Neuronal stem cell (in vitro differentiated cells): Measurements from ENCODE around the gene RALGPS1.

Experiments used
- DNase-seq: peaks from one replicate; pipeline ENCODE4 v3.0.0-alpha.2; 2013; ENCODE audit warnings: low spot score
- H2AFZ ChIP-seq: one replicate; pipeline ENCODE4 v1.6.1; 2013; ENCODE audit warnings: mild to moderate bottlenecking, low read length, inconsistent platforms
- H2AK5ac ChIP-seq: 2 replicates; pipeline ENCODE4 v1.6.1; 2013; ENCODE audit warnings: low read depth, mild to moderate bottlenecking, inconsistent platforms, low read length, moderate library complexity, mixed read lengths
- H2BK120ac ChIP-seq: 2 replicates; pipeline ENCODE4 v1.6.1; 2013; ENCODE audit warnings: low read depth, mild to moderate bottlenecking, inconsistent platforms, low read length, moderate library complexity, mixed read lengths
- H2BK12ac ChIP-seq: one replicate; pipeline ENCODE4 v1.6.1; 2013; ENCODE audit warnings: low read length, inconsistent platforms
- H2BK15ac ChIP-seq: 2 replicates; pipeline ENCODE4 v1.6.1; 2013; ENCODE audit warnings: mild to moderate bottlenecking, low read length, inconsistent platforms, mixed read lengths
- H2BK5ac ChIP-seq: one replicate; pipeline ENCODE4 v1.6.1; 2013; ENCODE audit warnings: inconsistent platforms, mild to moderate bottlenecking, low read length, moderate library complexity
- H3K14ac ChIP-seq: one replicate; pipeline ENCODE4 v1.6.1; 2013; ENCODE audit warnings: low read length, inconsistent platforms
- H3K18ac ChIP-seq: 2 replicates; pipeline ENCODE4 v1.6.1; 2013; ENCODE audit warnings: low read length, inconsistent platforms
- H3K23ac ChIP-seq: 2 replicates; pipeline ENCODE4 v1.6.1; 2013; ENCODE audit warnings: low read depth, mild to moderate bottlenecking, mixed read lengths, low read length, inconsistent platforms; ENCODE audit not compliant: poor library complexity
- H3K27ac ChIP-seq: replicated peaks from 3 replicates; pipeline ENCODE4 v1.5.1; 2013; ENCODE audit warnings: low read length, inconsistent platforms
- H3K27me3 ChIP-seq, 3 experiments: 2 replicates each; pipeline ENCODE4 v1.6.1; 2013; ENCODE audit warnings: low read length in 3 of 3, mild to moderate bottlenecking in 2 of 3, inconsistent platforms in 1 of 3, low read depth in 1 of 3, mixed read lengths in 1 of 3, moderate library complexity in 1 of 3; ENCODE audit not compliant: control insufficient read depth in 3 of 3, insufficient read depth in 3 of 3
- H3K36me3 ChIP-seq, 2 donors: replicated peaks in 1 of 2; 2 replicates each; pipeline ENCODE4 v1.6.1; 2013; ENCODE audit warnings: low read length in 2 of 2; ENCODE audit not compliant: control insufficient read depth in 2 of 2, insufficient read depth in 2 of 2
- H3K4ac ChIP-seq: 2 replicates; pipeline ENCODE4 v1.6.1; 2013; ENCODE audit warnings: inconsistent platforms, mild to moderate bottlenecking, low read length, moderate library complexity
- H3K4me1 ChIP-seq, 2 donors: 1 replicate in 1 of 2; 2 replicates in 1 of 2; pipeline ENCODE4 v1.6.1; 2013; ENCODE audit warnings: low read length in 2 of 2, low read depth in 1 of 2; ENCODE audit not compliant: control insufficient read depth in 2 of 2, insufficient read depth in 1 of 2
- H3K4me2 ChIP-seq: one replicate; pipeline ENCODE4 v1.6.1; 2013; ENCODE audit warnings: mild to moderate bottlenecking, low read length, inconsistent platforms; ENCODE audit not compliant: insufficient read depth, poor library complexity, severe bottlenecking
- H3K4me3 ChIP-seq, 2 donors: 2 replicates each; pipeline ENCODE4 v1.5.1; 2013; ENCODE audit warnings: low read length in 2 of 2, mild to moderate bottlenecking in 2 of 2, inconsistent platforms in 1 of 2, moderate library complexity in 1 of 2
- H3K79me1 ChIP-seq: one replicate; pipeline ENCODE4 v1.6.1; 2013; ENCODE audit warnings: low read depth, mild to moderate bottlenecking, inconsistent platforms, low read length, moderate library complexity
- H3K9ac ChIP-seq: one replicate; pipeline ENCODE4 v1.6.1; 2013; ENCODE audit warnings: mild to moderate bottlenecking, low read depth, low read length, inconsistent platforms; ENCODE audit not compliant: poor library complexity
- H3K9me3 ChIP-seq, 2 donors: replicated peaks in 1 of 2; 2 replicates each; pipeline versions ENCODE3 to v1.6.1; 2013; ENCODE audit warnings: low read length in 2 of 2, mild to moderate bottlenecking in 2 of 2, inconsistent platforms in 1 of 2, low read depth in 1 of 2, mixed read lengths in 1 of 2, moderate library complexity in 1 of 2; ENCODE audit not compliant: control insufficient read depth in 2 of 2, insufficient read depth in 1 of 2
- H4K8ac ChIP-seq: one replicate; pipeline ENCODE4 v1.6.1; 2013; ENCODE audit warnings: low read depth, mild to moderate bottlenecking, inconsistent platforms, low read length, moderate library complexity
- H4K91ac ChIP-seq: one replicate; pipeline ENCODE4 v1.6.1; 2013; ENCODE audit warnings: low read length, low read depth, mild to moderate bottlenecking, inconsistent platforms; ENCODE audit not compliant: poor library complexity
- WGBS, 2 donors: extraction: QIAGEN DNeasy Blood & Tissue Kit; methylation state at CpG; one replicate each; pipeline ENCODE4 v1.1.7; 2013; ENCODE audit warnings: missing lambda C conversion rate in 2 of 2, mixed read lengths in 1 of 2; ENCODE audit not compliant: insufficient read length in 2 of 2, insufficient replicate concordance in 1 of 2; ENCODE audit errors: extremely low coverage in 2 of 2; 5-methylcytosine and 5-hydroxymethylcytosine counted together

RALGPS1 gene

DNA sequence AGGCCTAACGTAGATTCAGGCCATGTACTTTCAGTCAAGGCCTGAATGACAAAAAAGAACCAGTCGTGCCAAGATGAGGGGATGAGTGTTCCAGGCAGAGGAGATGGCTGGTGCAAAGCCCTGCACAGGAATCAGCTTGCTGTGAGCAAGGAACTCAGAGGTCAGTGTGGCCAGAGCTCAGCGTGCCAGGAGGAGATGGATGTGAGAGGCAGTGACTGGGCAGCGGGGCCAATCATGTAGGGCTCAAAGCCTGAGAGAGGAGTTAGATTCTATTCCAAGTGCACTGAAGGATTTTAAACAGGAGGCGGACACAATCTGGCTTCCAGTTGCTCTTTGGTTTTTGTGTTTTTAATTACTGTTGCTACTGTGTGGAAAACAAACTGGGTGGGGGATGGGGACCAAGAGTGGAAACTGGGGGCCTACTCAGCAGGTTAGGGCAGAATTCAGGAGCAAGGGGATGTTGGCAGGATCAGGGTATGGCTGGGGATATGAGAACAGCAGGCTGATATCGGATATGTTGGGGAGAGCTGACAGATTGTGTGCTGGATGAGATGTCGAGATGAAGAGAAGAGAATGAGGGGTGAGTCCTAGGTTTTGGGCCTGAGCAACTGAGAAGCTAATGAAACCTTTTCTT, 143.5 kb downstream of the RALGPS1 start:
- Histone ChIP-seq H3K9ac (no peak overlapping the region), H2AK5ac (no peak overlapping the region), H3K14ac (no peak overlapping the region), H3K4me3 (no peak overlapping the region), H4K91ac (no peak overlapping the region), H3K23ac (no peak overlapping the region), H2AFZ (no peak overlapping the region), H3K4ac (no peak overlapping the region), H3K18ac (no peak overlapping the region), H4K8ac (no peak overlapping the region), H3K27ac (no peak overlapping the region), H2BK5ac (no peak overlapping the region), H3K79me1 (no peaks in the 10 kb centered on the region), H2BK15ac (no peak overlapping the region), H3K4me2 (no peak overlapping the region), H3K4me1 (peaks cover 8 to 10% of the 10 kb centered on the region in 2 donors), H3K27me3 (no peaks in the 10 kb centered on the region), H2BK12ac (no peak overlapping the region), H3K36me3 (no peaks in the 10 kb centered on the region), H3K9me3 (no peaks in the 10 kb centered on the region), H2BK120ac (no peak overlapping the region)
- WGBS, 2 donors, result no CpG with 5 or more reads among the region's 7 CpGs
- DNase-seq, result no peak

DNA sequence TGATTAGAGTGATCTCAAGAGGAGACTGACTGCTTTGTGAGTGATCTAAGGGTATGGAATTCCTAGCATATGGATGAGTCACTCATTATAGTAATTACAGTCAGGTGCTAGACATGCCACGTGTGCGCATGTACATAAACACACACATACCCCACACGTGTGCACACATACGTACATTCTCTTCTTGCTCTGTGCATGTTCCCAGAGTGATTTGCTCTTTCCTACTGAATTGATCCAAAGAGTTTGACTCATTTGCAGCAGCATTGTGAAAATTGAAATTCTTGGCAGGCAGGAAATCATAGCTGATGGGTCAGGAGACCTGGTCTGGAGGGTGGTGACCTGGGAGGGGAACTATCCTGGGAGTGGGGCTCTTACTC, 144.1 kb downstream of the RALGPS1 start:
- WGBS, 2 donors, result no CpG with 5 or more reads among the region's 4 CpGs

DNA sequence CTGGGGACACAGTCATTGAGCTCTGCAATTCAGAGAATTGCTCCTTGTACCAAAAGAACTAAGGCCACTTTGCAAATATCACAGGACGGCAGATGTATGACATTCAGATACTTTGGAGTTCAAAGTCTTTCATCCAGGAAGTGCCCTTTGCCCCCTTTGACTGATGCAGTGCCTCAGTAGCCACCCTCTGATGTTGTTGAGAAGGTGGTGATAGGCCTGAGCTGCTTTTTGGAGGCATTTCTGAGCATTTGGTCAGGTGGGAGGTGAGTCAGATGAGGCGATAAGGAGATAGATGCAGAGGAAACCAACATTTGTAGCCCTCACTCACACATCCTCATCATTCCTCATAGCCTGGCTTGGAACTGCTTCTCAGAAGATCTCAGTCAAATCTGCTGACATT, 144.4 kb downstream of the RALGPS1 start:
- Histone ChIP-seq H3K18ac (no peak overlapping the region), H3K27me3 (no peaks in the 10 kb centered on the region), H3K4me3 (no peak overlapping the region), H2BK5ac (no peak overlapping the region), H3K4me2 (no peak overlapping the region), H3K23ac (no peak overlapping the region), H2BK120ac (no peak overlapping the region), H3K27ac (no peak overlapping the region), H3K9ac (no peak overlapping the region), H3K9me3 (no peaks in the 10 kb centered on the region), H3K14ac (no peak overlapping the region), H2BK12ac (no peak overlapping the region), H3K36me3 (no peaks in the 10 kb centered on the region), H2AK5ac (no peak overlapping the region), H2AFZ (no peak overlapping the region), H2BK15ac (no peak overlapping the region), H4K91ac (no peak overlapping the region), H4K8ac (no peak overlapping the region), H3K4ac (no peak overlapping the region), H3K79me1 (no peaks in the 10 kb centered on the region), H3K4me1 (peaks cover 8 to 10% of the 10 kb centered on the region in 2 donors)
- DNase-seq, result no peak
- no CpG with 5 or more reads among the region's 2 CpGs for WGBS, 2 donors

More for the DNA sequence above, 144.1 kb downstream of the RALGPS1 start:
- Histone ChIP-seq H3K23ac (no peak overlapping the region), H2BK120ac (no peak overlapping the region), H3K4me1 (peaks cover 8 to 10% of the 10 kb centered on the region in 2 donors), H3K4me3 (no peak overlapping the region), H3K27me3 (no peaks in the 10 kb centered on the region), H3K9me3 (no peaks in the 10 kb centered on the region), H2BK12ac (no peak overlapping the region), H2BK15ac (no peak overlapping the region), H4K91ac (no peak overlapping the region), H2AFZ (no peak overlapping the region), H3K79me1 (no peaks in the 10 kb centered on the region), H3K14ac (no peak overlapping the region), H3K18ac (no peak overlapping the region), H3K4ac (no peak overlapping the region), H3K9ac (no peak overlapping the region), H3K27ac (no peak overlapping the region), H3K4me2 (no peak overlapping the region), H2AK5ac (no peak overlapping the region), H3K36me3 (no peaks in the 10 kb centered on the region), H2BK5ac (no peak overlapping the region), H4K8ac (no peak overlapping the region)
- DNase-seq, result no peak

DNA sequence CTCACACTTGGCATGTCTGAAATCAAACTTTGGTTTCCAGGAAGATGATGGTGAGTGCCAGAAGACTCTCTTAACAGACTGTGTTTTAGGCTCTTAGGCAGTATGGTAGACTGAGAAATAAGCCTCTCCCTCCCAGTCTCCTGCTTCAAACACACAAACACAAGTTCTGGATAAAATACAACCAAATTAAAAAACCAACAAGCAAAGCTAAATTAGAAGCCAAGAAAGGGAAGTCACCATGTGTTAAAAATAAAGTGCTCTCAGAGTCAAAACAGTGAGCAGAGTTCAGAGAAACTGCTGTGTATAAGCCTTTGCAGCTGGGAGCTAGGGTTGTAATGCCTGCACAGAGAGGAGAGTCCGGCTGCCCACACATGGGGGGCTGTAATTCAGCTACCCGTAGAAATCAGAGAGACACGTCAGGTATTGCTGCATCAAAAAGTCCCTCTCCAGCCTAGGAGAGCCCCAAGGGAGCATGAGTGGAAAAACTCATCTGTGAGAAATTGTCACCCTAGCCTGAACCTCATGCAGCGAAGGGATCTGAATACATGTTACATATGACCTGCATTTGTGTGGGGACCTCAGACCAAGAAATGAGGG, 145.3 kb downstream of the RALGPS1 start:
- Histone ChIP-seq H3K4me3 (no peak overlapping the region), H3K18ac (no peak overlapping the region), H2BK120ac (no peak overlapping the region), H3K9ac (no peak overlapping the region), H2BK12ac (no peak overlapping the region), H3K14ac (no peak overlapping the region), H3K4me2 (no peak overlapping the region), H3K4ac (no peak overlapping the region), H2AK5ac (no peak overlapping the region), H3K27me3 (no peaks in the 10 kb centered on the region), H3K27ac (no peak overlapping the region), H4K8ac (no peak overlapping the region), H2BK5ac (no peak overlapping the region), H2AFZ (no peak overlapping the region), H2BK15ac (no peak overlapping the region), H3K4me1 (peaks cover 8 to 10% of the 10 kb centered on the region in 2 donors), H3K9me3 (no peaks in the 10 kb centered on the region), H3K23ac (no peak overlapping the region), H3K36me3 (no peaks in the 10 kb centered on the region), H3K79me1 (no peaks in the 10 kb centered on the region), H4K91ac (no peak overlapping the region)
- no CpG with 5 or more reads among the region's 4 CpGs for WGBS, 2 donors
- no peak for DNase-seq
